ENCODE data around the gene OR1E2.
"Not testable (repeated sequence)": the region's sequence is repeated elsewhere in the genome, so short reads cannot be mapped to it uniquely, and the experiment has no call there.

OR1E2 gene

GRCh38 chr17:3415610-3416009 is 18.0 kb downstream of the OR1E2 start:
- H3K9me3 Mint-ChIP-seq, result no peaks in the 10 kb centered on the region
- no peak overlapping the region for H3K27ac Mint-ChIP-seq
- peaks cover 5% of the 10 kb centered on the region for H3K4me1 Mint-ChIP-seq
- DNase-seq (no peak), ATAC-seq (no peak)
- peaks cover 26% of the 10 kb centered on the region for H3K27me3 Mint-ChIP-seq
- no peak overlapping the region for H3K4me3 Mint-ChIP-seq

DNA sequence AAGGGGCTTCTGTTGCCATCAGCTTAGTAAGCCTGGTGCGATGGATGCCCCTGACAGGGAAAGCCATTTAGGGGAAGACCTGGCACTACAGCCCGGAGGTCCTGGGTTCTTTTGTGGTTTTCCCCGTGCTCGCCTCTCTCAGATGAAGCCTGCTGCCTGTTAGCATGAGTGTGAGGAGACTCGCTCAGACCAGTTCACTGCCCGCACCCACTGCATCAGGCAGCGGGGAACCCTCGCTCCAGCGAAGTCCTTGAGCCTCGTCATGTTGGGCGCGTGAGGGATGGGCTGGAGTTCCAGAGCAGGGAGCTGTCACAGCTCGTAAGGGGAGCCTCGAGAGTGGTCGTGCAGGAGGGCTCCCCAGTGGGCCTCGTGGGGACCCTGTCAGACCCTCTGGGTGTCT is 21.4 kb downstream of the OR1E2 start:
- not testable (repeated sequence) for H3K4me1 Mint-ChIP-seq, H3K27ac Mint-ChIP-seq, ATAC-seq, DNase-seq, H3K4me3 Mint-ChIP-seq
- Mint-ChIP-seq H3K9me3 (peaks cover 4 to 15% of the 10 kb centered on the region in 2 donors), H3K27me3 (peaks cover 39% of the 10 kb centered on the region)

DNA sequence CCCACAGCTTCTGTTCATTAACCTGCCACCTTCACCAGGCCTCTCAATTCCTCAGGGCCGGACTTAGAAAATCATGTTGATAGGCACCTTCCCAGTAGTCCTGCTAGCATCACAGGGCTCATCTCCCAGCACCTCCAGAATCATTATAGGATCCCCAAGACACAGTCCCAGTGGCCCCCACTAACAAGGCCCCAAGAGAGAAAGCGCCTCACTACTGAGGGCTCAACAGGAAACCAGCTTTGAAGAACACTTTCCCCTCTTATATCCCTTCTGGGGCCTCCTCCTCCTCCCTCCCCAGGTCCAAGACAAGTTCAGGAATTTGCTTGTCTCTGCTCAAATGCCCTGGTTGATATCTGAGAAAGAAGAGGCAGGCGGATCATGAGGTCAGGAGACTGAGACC is 22.6 kb downstream of the OR1E2 start, which contains the start of gene OR3A3:
Gene OR3A3 (plus strand): TSS at position 301 of the 400 bp plus-strand sequence.
- Mint-ChIP-seq H3K4me1 (peaks cover 5% of the 10 kb centered on the region), H3K27ac (no peak within 1 kb of the TSS), H3K9me3 (peaks cover 4 to 22% of the 10 kb centered on the region in 2 donors), H3K27me3 (peaks cover 39% of the 10 kb centered on the region), H3K4me3 (no peak within 1 kb of the TSS)
- ATAC-seq (no peak), DNase-seq (no peak)

- H3K4me3 Mint-ChIP-seq, H3K27me3 Mint-ChIP-seq, DNase-seq, H3K4me1 Mint-ChIP-seq, H3K27ac Mint-ChIP-seq, ATAC-seq: not testable (repeated sequence)
- H3K9me3 Mint-ChIP-seq, result peaks cover 0 to 22% of the 10 kb centered on the region in 2 donors
These were observed 29.8 kb downstream of the OR1E2 start for GRCh38 chr17:3403856-3404255.

DNA sequence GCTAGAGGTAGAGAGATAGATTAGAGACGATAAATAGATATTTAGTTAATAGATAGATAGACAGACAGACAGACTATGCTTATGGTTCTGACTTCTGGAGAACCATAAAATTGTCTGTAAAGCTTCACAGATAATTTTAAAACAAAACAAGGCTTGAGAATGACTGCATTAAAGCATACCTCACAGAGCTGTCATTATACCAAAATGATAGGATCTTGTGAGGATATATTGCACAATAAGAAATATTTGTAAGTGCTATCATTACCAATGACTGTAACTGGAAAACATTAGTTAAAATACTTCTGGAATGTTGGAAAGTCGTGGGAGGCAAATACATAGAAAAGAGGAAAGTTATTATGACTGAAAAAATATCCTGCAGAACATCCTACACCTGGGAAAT is 31.9 kb downstream of the OR1E2 start:
- Mint-ChIP-seq H3K27me3 (no peaks in the 10 kb centered on the region), H3K4me1 (no peaks in the 10 kb centered on the region), H3K4me3 (no peak overlapping the region), H3K9me3 (peaks cover 0 to 7% of the 10 kb centered on the region in 2 donors), H3K27ac (no peak overlapping the region)
- no peak for ATAC-seq
- DNase-seq, result no peak

GRCh38 chr17:3400055-3400454 is 33.6 kb downstream of the OR1E2 start:
- Mint-ChIP-seq H3K4me3 (no peak overlapping the region), H3K27ac (peak overlapping the region in 1 of 2 donors; percentile 2), H3K9me3 (no peaks in the 10 kb centered on the region), H3K4me1 (no peaks in the 10 kb centered on the region), H3K27me3 (peaks cover under 1% of the 10 kb centered on the region)
- DNase-seq (no peak), ATAC-seq (no peak)

GRCh38 chr17:3398310-3398709 is 35.3 kb downstream of the OR1E2 start, which contains the start of gene OR1E1:
Gene OR1E1, minus strand, starts transcription at chr17:3398410. Its CDS starts 0 bp downstream, at chr17:3398410.
- H3K27ac Mint-ChIP-seq, result no peak within 1 kb of the TSS
- H3K4me3 Mint-ChIP-seq, result no peak within 1 kb of the TSS
- no peaks in the 10 kb centered on the region for H3K4me1 Mint-ChIP-seq
- DNase-seq, result no peak
- peaks cover 8% of the 10 kb centered on the region for H3K27me3 Mint-ChIP-seq
- ATAC-seq, result no peak
- H3K9me3 Mint-ChIP-seq, result no peaks in the 10 kb centered on the region

DNA sequence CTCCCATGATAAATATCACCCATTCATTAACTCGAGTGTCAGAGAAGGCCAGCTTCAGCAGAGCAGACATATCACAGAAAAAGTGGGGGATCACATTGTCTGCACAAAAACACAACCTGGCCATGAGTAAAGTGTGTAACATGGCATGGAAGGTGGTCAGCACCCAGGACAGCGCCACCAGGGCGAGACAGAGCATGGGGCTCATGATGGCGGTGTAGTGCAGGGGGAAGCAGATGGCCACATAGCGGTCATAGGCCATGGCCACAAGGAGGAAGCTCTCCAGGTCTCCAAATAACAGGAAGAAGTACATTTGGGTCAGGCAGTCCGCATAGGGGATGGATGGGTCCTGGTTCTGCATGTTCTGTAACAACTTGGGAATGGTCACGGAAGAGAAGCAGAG is 35.8 kb downstream of the OR1E2 start:
- DNase-seq, ATAC-seq, H3K4me3 Mint-ChIP-seq, H3K4me1 Mint-ChIP-seq, H3K27me3 Mint-ChIP-seq, H3K9me3 Mint-ChIP-seq, H3K27ac Mint-ChIP-seq: not testable (repeated sequence)

- peaks cover 0 to 4% of the 10 kb centered on the region in 2 donors for H3K9me3 Mint-ChIP-seq
- peaks cover 36% of the 10 kb centered on the region for H3K27me3 Mint-ChIP-seq
These were observed 43.9 kb downstream of the OR1E2 start for GRCh38 chr17:3389791-3390190.

GRCh38 chr17:3385869-3386816 is 47.5 kb downstream of the OR1E2 start, which contains the start of gene OR3A2:
Gene OR3A2, minus strand, starts transcription at chr17:3386308.
- H3K27ac Mint-ChIP-seq, result peak within 1 kb of the TSS; percentile 38 to 92
- H3K9me3 Mint-ChIP-seq, result no peaks in the 10 kb centered on the region
- H3K27me3 Mint-ChIP-seq, result peaks cover 20% of the 10 kb centered on the region
- ATAC-seq (peak; percentile 93), DNase-seq (peak; percentile 39 to 67)
- no peaks in the 10 kb centered on the region for H3K4me1 Mint-ChIP-seq
- peak within 1 kb of the TSS; percentile 68 to 92 for H3K4me3 Mint-ChIP-seq

More at GRCh38 chr17:3389791-3390190, 43.9 kb downstream of the OR1E2 start:
- no peaks in the 10 kb centered on the region for H3K4me1 Mint-ChIP-seq
- no peak overlapping the region for H3K27ac Mint-ChIP-seq
- H3K4me3 Mint-ChIP-seq, result no peak overlapping the region
- ATAC-seq (no peak), DNase-seq (no peak)

All from stimulated activated naive CD8-positive, alpha-beta T cell treated with anti-CD3 and anti-CD28 coated beads, Interleukin-15, amount 100 ng/mL, for 72 hours (primary cell).